Naive thymus-derived CD4-positive, alpha-beta T cell (primary cell): ENCODE measurements around the gene TRAF3. TPM values are rescaled to one million over a fixed set of nuclear protein-coding genes. Genes with fewer than 3 reads are reported as not detected.

Experiments used
- ATAC-seq: fragments of 150-1000 bp; cut with Tn5 transposase; 2 replicates; pipeline ENCODE4 v1.10.0; 2021; ENCODE audit warnings: mild to moderate bottlenecking, moderate library complexity
- CTCF ChIA-PET: fragments of 350-600 bp; sonication (Branson Sonifier 250); formaldehyde crosslinking; loops from one replicate; lab custom pipeline; 2021; ENCODE audit warnings: antibody characterized with exemption; lab: Charles Lee
- POLR2A ChIA-PET: fragments of 350-600 bp; sonication (Branson Sonifier 250); formaldehyde crosslinking; loops from one replicate; lab custom pipeline; 2021; ENCODE audit warnings: antibody characterized with exemption, inconsistent platforms; lab: Charles Lee
- DNase-seq, 9 donors: peaks; one replicate each; pipeline versions ENCODE4 v3.0.0 to v3.0.0-alpha.2; 2020 to 2022; ENCODE audit warnings: mixed read lengths in 1 of 9
- H3K27ac ChIP-seq: one replicate; pipeline ENCODE4 v1.7.0; 2013; ENCODE audit warnings: mild to moderate bottlenecking, low read depth, low read length, moderate library complexity
- H3K27me3 ChIP-seq, 2 donors: one replicate each; pipeline ENCODE4 v1.7.0; 2013; ENCODE audit warnings: low read length in 2 of 2, mild to moderate bottlenecking in 2 of 2, moderate library complexity in 2 of 2; ENCODE audit not compliant: control insufficient read depth in 2 of 2, insufficient read depth in 2 of 2
- H3K36me3 ChIP-seq, 3 experiments: 1 replicate in 2 of 3; 2 replicates in 1 of 3; pipeline ENCODE4 v1.7.0; 2013; ENCODE audit warnings: low read length in 3 of 3, mild to moderate bottlenecking in 3 of 3, moderate library complexity in 1 of 3; ENCODE audit not compliant: insufficient read depth in 3 of 3, control insufficient read depth in 2 of 3
- H3K4me1 ChIP-seq, 2 donors: one replicate each; pipeline ENCODE4 v1.7.0; 2013; ENCODE audit warnings: low read length in 2 of 2, mild to moderate bottlenecking in 2 of 2, moderate library complexity in 1 of 2; ENCODE audit not compliant: control insufficient read depth in 2 of 2, insufficient read depth in 2 of 2
- H3K4me3 ChIP-seq: 2 replicates; pipeline ENCODE4 v1.7.0; 2013; ENCODE audit warnings: mild to moderate bottlenecking, low read length
- H3K9me3 ChIP-seq, 3 experiments: 1 replicate in 2 of 3; 2 replicates in 1 of 3; pipeline ENCODE4 v1.7.0; 2013; ENCODE audit warnings: low read length in 3 of 3; ENCODE audit not compliant: control insufficient read depth in 2 of 3
- H3K27ac Mint-ChIP-seq, 9 donors: one replicate each; pipeline ENCODE4 v1.8.0; 2020 to 2022; ENCODE audit warnings: mixed read lengths in 9 of 9, mild to moderate bottlenecking in 8 of 9, moderate library complexity in 5 of 9, inconsistent platforms in 2 of 9
- H3K27me3 Mint-ChIP-seq, 5 donors: one replicate each; pipeline ENCODE4 v1.8.0; 2021 to 2022; ENCODE audit warnings: mixed read lengths in 5 of 5, mild to moderate bottlenecking in 1 of 5
- H3K36me3 Mint-ChIP-seq, 5 donors: one replicate each; pipeline ENCODE4 v1.8.0; 2020 to 2022; ENCODE audit warnings: mixed read lengths in 5 of 5, mild to moderate bottlenecking in 3 of 5, inconsistent platforms in 1 of 5
- H3K4me1 Mint-ChIP-seq, 7 donors: one replicate each; pipeline ENCODE4 v1.8.0; 2020 to 2022; ENCODE audit warnings: mixed read lengths in 7 of 7, mild to moderate bottlenecking in 3 of 7, inconsistent platforms in 1 of 7
- H3K4me3 Mint-ChIP-seq, 10 donors: one replicate each; pipeline ENCODE4 v1.8.0; 2020 to 2022; ENCODE audit warnings: mild to moderate bottlenecking in 10 of 10, mixed read lengths in 10 of 10, moderate library complexity in 6 of 10, inconsistent platforms in 2 of 10
- H3K9me3 Mint-ChIP-seq, 11 donors: one replicate each; pipeline ENCODE4 v1.8.0; 2020 to 2022; ENCODE audit warnings: mixed read lengths in 11 of 11, mild to moderate bottlenecking in 4 of 11, inconsistent platforms in 1 of 11, moderate library complexity in 1 of 11
- intact Hi-C, 2 donors: fragments of 100-400 bp; cut with micrococcal nuclease; formaldehyde crosslinking; loops; one replicate each; pipeline ENCODE4 v1.15.1; 2023
- polyA plus RNA-seq, 2 donors: library from polyadenylated mRNA; unstranded; fragments of 300-500 nt; fragmentation: Illumina TruSeq; gene quantifications; one replicate each; pipeline ENCODE4 v1.2.3, GENCODE V29; 2021
- total RNA-seq, 6 experiments: library from RNA in 5 of 6; stranded (reverse) in 5 of 6; gene quantifications; 1 replicate in 5 of 6; 2 replicates in 1 of 6; pipeline ENCODE4 v1.2.3 and lab custom pipeline; 2021 to 2026

The TRAF3 gene
- total and polyA plus RNA-seq, 7 experiments from 2014 or later: 16.1 to 74.4 (median 30.4) TPM

DNA sequence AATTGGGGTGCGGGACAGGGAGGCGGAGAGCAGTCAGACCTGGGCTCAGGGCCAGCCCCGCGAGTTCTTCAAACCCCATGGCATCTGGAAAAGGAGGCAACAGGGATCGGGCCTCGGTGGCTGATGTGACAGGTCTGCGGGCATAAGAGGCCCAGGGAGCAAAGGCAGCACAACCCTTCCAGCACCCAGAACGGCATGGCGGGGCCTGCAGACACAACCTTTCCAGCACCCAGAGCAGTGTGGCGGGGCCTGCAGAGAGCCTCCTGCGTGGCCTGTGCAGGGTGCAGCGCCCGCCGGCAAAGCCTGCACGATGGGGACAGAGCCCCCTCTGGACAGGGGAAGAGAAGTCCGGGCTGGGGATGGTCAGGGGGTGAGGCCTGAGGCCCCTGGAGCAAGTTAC is 26.2 kb upstream of the TRAF3 start:
- Histone ChIP-seq H3K4me1 (no peaks in the 10 kb centered on the region), H3K27ac (no peak overlapping the region), H3K27me3 (no peaks in the 10 kb centered on the region), H3K4me3 (no peak overlapping the region), H3K36me3 (no peaks in the 10 kb centered on the region), H3K9me3 (no peaks in the 10 kb centered on the region)
- Mint-ChIP-seq H3K9me3 (no peaks in the 10 kb centered on the region), H3K4me1 (no peaks in the 10 kb centered on the region), H3K4me3 (no peak overlapping the region), H3K36me3 (peaks cover 0 to 2% (median 0%) of the 10 kb centered on the region in 5 donors), H3K27me3 (no peaks in the 10 kb centered on the region), H3K27ac (no peak overlapping the region)
- ChIA-PET CTCF (no interaction called here), POLR2A (no interaction called here)
- no peak for DNase-seq
- intact Hi-C loops: no loop called here
- no peak for ATAC-seq

DNA sequence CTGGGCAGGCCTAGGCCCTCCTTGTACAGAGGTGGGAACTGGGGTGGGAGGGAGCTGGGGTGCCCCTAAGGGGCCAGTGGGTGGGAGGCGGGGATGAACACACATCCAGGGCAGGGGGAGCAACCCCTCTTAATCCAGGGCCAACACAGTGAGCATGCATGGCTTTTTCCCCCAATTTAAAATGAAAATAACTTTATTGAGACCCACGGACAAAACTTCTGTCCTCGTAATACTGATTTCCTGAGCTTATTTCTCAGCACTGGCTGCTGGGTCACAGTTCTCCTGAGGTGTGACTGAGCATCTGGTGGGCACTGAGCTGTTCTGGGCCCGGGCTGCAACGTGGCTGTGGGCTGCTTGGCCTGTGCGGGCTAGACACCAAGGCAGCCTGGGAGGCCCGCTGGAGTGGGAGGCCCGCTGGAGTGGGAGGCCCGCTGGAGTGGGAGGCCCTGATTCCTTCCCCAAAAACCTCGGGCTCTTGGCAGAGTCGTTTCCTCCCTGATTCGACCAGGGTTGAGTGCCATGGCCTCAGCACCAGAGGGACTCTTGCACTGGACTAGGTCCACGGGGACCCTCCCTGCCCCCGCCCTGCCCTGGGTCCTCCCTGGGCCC is 24.9 kb upstream of the TRAF3 start:
- H3K27me3 ChIP-seq: no peaks in the 10 kb centered on the region
- Mint-ChIP-seq H3K4me3 (no peak overlapping the region), H3K4me1 (no peaks in the 10 kb centered on the region), H3K27me3 (no peaks in the 10 kb centered on the region), H3K36me3 (no peaks in the 10 kb centered on the region), H3K27ac (no peak overlapping the region), H3K9me3 (no peaks in the 10 kb centered on the region)
- ChIA-PET CTCF (no interaction called here), POLR2A (interaction anchor here (0.6 kb wide), 1 partner anchor 10 kb away, joined by 3 read pairs; no protein-coding TSS in a partner anchor)
- no peak overlapping the region for H3K27ac ChIP-seq
- no peaks in the 10 kb centered on the region for H3K4me1 ChIP-seq
- intact Hi-C loops: no loop called here
- H3K4me3 ChIP-seq: no peak overlapping the region
- no peaks in the 10 kb centered on the region for H3K36me3 ChIP-seq
- ATAC-seq (no peak), DNase-seq (no peak)
- H3K9me3 ChIP-seq: no peaks in the 10 kb centered on the region

DNA sequence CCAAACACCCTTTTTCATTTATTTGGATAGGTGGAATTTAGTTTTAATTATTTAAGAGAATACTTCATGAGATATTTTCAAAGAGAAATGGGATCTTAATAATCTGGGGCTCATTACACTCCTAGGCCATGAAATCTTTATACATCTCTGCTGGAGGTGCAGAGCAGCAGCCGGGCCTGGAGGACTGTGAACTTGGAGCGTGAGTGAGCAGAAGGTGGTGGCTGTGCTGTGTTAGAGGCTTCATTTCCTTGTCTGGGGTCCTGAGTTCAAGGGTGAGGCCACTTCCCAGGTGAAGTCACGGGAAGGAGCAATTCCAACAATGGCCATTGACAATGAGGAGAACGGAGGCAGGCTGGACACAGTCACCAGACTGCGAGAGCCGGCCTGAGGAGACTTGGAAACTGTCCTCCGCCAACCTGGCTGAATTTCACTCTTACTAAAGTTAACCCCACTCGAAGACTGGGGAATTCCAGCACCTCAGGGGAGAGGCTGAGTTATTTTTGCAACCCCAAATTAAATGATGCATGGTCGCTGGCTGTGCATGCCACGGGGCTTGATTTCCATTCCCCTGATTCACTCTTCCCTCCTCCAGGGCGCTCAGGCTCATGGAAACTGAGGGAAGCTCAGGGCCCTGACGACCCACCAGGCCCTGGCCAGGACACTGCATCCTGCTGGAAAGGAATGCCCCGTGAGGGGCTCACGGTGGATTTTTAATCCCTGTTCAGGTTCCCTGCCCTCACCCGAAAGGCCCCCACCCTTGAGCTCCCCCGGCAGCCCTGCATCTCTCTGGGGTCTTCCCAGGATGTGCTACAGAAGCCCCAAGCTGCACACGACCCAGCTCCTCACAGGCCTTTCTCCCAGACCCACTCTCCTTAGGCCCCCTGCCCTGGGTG is 22.6 kb upstream of the TRAF3 start:
- no peak overlapping the region for H3K27ac Mint-ChIP-seq
- CTCF ChIA-PET: interaction anchor here (0.5 kb wide), 1 partner anchor 587 kb away, joined by 4 read pairs; no protein-coding TSS in a partner anchor
- no peaks in the 10 kb centered on the region for H3K9me3 Mint-ChIP-seq
- no peak overlapping the region for H3K4me3 Mint-ChIP-seq
- no peaks in the 10 kb centered on the region for H3K27me3 Mint-ChIP-seq
- intact Hi-C loops: no loop called here
- H3K36me3 Mint-ChIP-seq: no peaks in the 10 kb centered on the region
- Histone ChIP-seq H3K9me3 (no peaks in the 10 kb centered on the region), H3K27me3 (no peaks in the 10 kb centered on the region), H3K27ac (no peak overlapping the region), H3K36me3 (no peaks in the 10 kb centered on the region), H3K4me1 (no peaks in the 10 kb centered on the region), H3K4me3 (no peak overlapping the region)
- ATAC-seq: no peak
- POLR2A ChIA-PET: no interaction called here
- no peaks in the 10 kb centered on the region for H3K4me1 Mint-ChIP-seq
- DNase-seq: no peak

DNA sequence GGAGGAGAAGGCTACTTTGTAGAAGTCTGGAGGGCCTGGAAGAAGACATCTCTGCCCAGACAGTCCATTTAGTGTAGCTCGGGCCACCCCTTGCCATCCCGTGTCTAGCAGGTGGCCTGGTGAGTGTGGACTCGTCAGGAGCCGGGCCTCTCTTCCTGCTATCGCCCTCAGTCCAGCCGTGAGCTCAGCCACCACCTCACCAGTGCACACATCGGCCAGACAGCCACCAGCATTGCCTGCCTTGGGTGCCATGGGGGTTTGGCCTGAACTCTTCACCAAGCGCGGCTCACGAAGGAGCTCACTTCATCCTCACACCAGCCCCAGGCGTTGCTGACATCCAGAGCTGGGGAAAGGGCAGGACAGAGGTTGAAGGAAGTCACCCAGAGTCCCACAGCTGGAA is 19.6 kb upstream of the TRAF3 start:
- H3K4me1 Mint-ChIP-seq: no peaks in the 10 kb centered on the region
- ChIA-PET CTCF (no interaction called here), POLR2A (no interaction called here)
- Histone ChIP-seq H3K27ac (no peak overlapping the region), H3K4me1 (no peaks in the 10 kb centered on the region), H3K27me3 (no peaks in the 10 kb centered on the region), H3K4me3 (no peak overlapping the region), H3K36me3 (no peaks in the 10 kb centered on the region), H3K9me3 (no peaks in the 10 kb centered on the region)
- no peak overlapping the region for H3K4me3 Mint-ChIP-seq
- H3K36me3 Mint-ChIP-seq: no peaks in the 10 kb centered on the region
- no peak for DNase-seq
- H3K27ac Mint-ChIP-seq: no peak overlapping the region
- intact Hi-C loops: no loop called here
- no peaks in the 10 kb centered on the region for H3K9me3 Mint-ChIP-seq
- H3K27me3 Mint-ChIP-seq: no peaks in the 10 kb centered on the region
- ATAC-seq: no peak

DNA sequence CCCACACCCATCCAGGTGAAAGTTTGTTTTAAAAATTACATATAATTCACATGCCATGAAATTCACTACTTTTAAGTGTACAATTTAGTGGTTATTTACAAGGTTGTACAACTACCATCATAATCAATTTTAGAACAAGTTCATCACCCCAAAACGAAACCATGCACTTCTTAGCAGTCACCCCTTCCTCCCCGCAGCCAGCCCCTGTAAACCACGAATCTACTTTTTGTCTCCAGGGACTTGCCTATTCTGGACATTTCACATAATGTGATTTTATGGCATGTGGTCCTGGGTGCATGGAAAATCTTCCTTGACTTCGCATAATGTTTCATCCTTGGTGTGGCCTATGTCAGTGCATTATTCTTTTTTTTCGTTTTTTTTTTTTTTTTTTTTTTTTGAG is 19.2 kb upstream of the TRAF3 start:
- Mint-ChIP-seq H3K36me3 (no peaks in the 10 kb centered on the region), H3K27ac (no peak overlapping the region), H3K4me1 (no peaks in the 10 kb centered on the region), H3K4me3 (no peak overlapping the region), H3K9me3 (no peaks in the 10 kb centered on the region), H3K27me3 (no peaks in the 10 kb centered on the region)
- no peaks in the 10 kb centered on the region for H3K36me3 ChIP-seq
- POLR2A ChIA-PET: no interaction called here
- no peaks in the 10 kb centered on the region for H3K27me3 ChIP-seq
- DNase-seq: no peak
- H3K9me3 ChIP-seq: no peaks in the 10 kb centered on the region
- no peak overlapping the region for H3K27ac ChIP-seq
- ATAC-seq: no peak
- CTCF ChIA-PET: no interaction called here
- H3K4me1 ChIP-seq: no peaks in the 10 kb centered on the region
- no peak overlapping the region for H3K4me3 ChIP-seq
- intact Hi-C loops: no loop called here

DNA sequence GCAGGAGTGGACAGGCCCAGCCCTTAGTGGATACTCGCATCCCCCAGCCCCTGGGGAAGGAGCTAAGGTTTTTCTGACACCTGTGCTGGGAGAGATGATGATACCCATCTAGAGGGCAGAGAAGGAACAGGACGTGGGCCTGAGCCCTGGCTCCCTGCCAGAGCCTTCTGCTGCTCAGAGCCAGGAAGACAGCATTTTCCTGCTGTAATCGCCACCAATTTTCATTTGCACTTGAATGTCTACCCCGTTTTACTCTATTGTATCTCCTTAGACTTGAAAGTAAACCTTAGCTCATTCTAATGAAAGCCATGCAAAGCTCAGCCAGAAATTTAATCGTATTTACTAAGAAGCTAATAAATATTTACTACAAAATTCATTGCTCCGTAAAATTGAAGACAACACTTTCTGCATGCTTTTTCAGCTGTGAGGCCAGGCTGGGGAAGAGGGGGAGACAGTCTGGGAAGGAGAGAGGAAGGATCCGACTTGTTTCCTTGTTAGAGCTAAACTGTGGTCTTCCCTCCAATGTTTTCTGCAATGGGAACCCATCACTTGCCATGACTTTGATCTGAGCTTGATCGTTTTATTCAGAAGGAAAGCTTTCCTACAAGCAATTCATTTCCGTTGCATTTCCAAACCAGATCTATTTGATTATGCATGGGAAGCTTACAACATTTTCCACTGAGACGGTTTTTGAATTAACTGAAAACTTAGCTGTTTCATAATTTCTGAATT is 17.6 kb upstream of the TRAF3 start:
- ChIA-PET POLR2A (interaction anchor here (0.5 to 1.0 kb wide), 2 partner anchors 60 to 263 kb away, joined by 3 read pairs; no protein-coding TSS in a partner anchor), CTCF (no interaction called here)
- no peak for ATAC-seq
- Mint-ChIP-seq H3K27me3 (no peaks in the 10 kb centered on the region), H3K9me3 (no peaks in the 10 kb centered on the region), H3K36me3 (no peaks in the 10 kb centered on the region), H3K4me1 (no peaks in the 10 kb centered on the region), H3K27ac (no peak overlapping the region), H3K4me3 (no peak overlapping the region)
- Histone ChIP-seq H3K27me3 (no peaks in the 10 kb centered on the region), H3K36me3 (no peaks in the 10 kb centered on the region), H3K9me3 (no peaks in the 10 kb centered on the region), H3K4me3 (no peak overlapping the region), H3K4me1 (no peaks in the 10 kb centered on the region), H3K27ac (no peak overlapping the region)
- intact Hi-C loops: no loop called here
- DNase-seq: no peak
